Stimulated activated CD4-positive, alpha-beta T cell treated with anti-CD3 and anti-CD28 coated beads, TNF-alpha, amount 100 ng/mL, for 48 hours (primary cell): ENCODE data around the gene INHBB.

ENCODE experiments used
- DNase-seq, 3 donors: peaks; one replicate each; pipeline ENCODE4 v3.0.0-alpha.2; 2020; ENCODE audit warnings: low read depth in 3 of 3

INHBB gene

DNA sequence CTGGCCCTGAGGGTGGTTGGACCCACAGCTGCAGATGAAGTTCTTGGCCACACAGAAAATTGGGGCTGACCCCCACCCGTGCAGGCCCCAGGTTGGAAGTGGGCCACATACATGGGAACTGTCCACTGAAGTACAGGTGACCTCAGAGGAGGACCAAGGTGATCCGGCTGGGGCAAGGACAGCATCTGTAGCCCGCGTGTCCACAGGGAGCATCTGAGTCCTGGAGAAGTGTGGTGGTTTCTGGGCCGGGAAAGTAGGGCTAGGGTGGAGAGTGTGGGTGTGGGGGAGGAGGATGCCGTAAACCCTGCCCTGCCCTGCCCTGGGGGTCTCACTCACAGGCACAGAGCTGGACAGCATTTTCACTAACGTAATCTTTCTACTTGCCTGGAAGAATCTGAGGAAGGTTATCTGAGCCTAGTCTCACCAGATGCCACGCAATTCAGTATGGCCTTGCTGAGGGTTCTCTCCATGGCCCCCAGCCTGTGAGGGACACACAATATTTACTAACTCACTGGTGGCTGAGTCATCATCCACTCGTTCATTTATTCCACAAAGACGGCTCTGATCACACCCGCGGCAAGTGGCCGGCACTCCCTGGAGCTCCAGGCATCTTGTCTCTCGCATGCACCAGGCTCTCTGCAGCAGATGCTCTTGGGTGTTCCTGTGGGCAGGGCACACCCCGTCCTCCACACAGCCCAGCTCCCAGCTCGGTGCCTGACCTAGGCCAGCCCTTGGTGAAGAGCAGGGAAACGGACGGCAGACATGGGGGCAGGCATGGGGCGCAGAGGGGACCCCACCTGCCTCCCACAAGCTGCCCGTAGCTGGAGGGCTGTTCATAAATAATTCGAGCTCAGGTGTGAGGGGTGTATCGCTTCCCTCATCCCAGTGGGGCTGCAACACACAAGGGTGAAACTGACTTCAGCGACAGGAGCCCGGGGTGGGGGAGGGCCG is 51.2 kb downstream of the INHBB start:
- no peak for DNase-seq

DNA sequence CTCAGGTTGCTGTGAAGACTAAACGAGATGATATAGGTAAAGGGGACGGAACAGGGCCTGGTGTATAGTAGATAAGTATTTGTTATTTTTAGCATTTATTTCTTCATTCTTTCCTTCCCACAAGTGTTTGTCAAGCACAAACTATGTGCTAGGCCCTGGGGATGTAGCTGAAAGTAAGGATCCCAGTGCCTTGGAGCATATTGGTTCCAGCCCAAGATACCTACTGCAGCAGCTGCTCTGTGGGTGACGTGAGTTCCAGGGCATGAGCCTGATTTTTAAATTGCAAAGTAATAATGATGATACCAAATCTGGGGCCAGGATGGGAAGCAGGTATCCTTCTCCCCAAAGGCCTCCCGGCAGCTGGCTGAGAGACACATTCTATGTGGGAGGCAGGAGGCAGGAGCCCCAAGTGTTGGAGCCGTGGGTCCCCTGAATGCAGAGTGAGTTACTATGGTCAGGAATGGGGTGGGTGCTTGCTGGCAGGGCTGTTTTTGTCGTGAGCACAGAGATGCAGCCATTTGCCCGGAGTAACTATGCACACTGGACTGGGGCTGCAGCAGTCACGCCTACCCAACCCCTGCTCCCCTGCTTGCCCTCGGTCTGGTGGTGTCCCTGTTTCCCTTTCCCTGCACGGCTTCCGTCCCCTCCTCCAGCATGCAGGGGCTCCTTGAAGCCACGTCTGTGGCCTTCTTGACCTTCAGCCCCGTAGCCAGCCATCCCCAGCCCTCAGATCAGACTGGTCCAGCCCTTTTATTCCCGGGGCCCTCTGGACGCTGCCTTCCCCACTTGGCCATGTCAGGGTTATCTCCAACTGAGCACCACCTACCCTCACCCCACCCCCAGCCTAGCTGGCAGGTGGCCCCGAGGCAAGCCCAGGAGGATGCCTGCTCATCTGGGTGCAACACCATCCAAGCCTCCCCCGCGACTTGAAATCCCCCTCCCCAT is 52.4 kb downstream of the INHBB start:
- DNase-seq: no peak

DNA sequence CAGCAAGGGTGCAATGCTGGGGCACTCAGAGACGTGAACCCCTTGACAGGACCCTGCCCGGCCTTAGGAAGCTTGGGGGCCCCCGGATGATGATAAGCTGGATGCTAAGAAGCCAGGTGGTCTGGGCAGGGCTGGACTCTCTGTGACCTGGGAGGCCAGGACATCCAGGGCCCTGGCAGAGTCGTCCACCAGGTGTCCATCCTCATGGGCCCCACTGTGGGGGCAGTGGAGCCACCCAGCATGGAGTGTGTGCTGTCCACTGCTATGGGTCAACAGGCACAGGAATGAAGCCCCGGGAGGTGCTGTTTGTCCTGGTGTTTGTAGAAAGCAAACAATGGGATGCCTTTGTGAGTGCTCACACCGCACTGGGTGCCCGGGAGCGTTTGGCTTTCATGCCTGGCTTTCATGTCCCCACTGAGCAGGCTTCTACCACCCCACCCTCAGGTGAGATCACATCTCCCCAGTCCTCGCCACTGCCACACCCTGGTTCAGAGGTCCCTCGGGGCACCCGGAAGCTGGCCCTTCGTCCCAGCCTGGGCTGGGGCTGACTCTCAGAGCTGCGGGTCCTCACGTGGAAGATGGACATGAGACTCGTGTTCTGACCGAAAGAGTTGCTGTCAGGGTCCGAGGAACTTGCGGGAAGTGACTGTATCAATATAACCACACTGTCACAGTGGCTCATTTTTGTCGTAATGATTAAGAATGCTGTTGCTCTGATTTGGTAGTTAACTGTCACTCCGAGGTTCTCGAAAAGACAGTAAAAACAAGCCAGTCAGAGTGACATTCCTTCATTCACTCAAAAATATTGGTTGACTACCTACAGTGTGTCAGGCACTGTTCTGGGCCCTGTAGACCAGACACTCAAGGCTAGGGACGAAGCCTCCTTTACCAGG is 53.3 kb downstream of the INHBB start:
- no peak for DNase-seq

DNA sequence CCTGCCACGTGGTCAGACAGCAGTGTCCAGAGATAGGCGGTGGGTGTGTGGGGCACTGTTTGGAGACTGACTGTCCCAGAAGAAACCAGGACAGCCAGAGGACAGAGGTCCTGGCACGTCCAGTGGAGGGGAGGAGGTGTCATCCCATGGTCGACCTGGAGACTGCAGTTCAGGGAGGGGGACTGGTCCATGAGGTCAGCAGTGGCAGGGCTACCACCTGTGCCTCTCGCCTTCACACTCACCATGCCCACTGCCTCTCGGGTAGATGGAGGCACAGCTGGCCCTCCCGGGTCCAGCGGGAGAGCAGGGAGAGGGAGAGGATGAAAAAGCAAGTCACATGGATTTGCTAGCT is 53.9 kb downstream of the INHBB start:
- no peak for DNase-seq

DNA sequence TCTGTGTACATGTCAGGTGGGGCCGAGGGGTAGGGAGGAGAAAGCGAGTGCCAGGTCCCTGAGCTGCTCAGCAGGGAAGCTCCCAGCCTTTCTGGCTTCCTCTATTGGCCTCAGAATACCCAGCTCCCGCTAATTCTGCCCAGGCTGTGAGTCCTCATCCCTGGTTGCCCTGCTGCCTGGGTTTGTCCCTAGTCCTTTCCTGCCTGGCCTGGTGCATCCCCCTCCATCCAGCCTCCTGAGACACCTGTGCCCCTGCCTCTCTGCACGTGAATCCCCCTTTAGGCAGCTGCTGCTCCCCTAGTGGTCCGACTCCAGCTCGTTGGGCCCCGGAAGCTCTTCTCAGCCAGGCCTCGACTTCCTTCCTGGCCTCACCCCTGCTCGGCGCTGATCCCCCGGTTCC is 54.6 kb downstream of the INHBB start:
- no peak for DNase-seq
